Stimulated activated CD4-positive, alpha-beta T cell treated with anti-CD3 and anti-CD28 coated beads, Interleukin-4, amount 100 ng/mL, for 48 hours (primary cell): ENCODE data around the gene EFCAB12.

Source experiments
- DNase-seq, 2 donors: peaks; one replicate each; pipeline ENCODE4 v3.0.0-alpha.2; 2020; ENCODE audit warnings: low read depth in 2 of 2

EFCAB12 gene

GRCh38 chr3:129428376-129429079, at the start of gene EFCAB12:
Gene EFCAB12 (minus strand): TSS chr3:129428636. CDS start chr3:129428488, 148 bp downstream.
- peak; percentile 86 to 87 for DNase-seq

GRCh38 chr3:129476586-129476985, 48.1 kb upstream of the EFCAB12 start:
- DNase-seq, result no peak

GRCh38 chr3:129475863-129476262, 47.4 kb upstream of the EFCAB12 start:
- DNase-seq, result no peak

GRCh38 chr3:129474984-129475804, 46.8 kb upstream of the EFCAB12 start:
- DNase-seq, result no peak

GRCh38 chr3:129473769-129474152, 45.3 kb upstream of the EFCAB12 start:
- DNase-seq, result no peak

GRCh38 chr3:129473067-129473768, 44.8 kb upstream of the EFCAB12 start:
- no peak for DNase-seq

- no peak for DNase-seq
Measured at GRCh38 chr3:129470861-129471260, 42.4 kb upstream of the EFCAB12 start.

GRCh38 chr3:129469026-129469425, 40.6 kb upstream of the EFCAB12 start:
- DNase-seq, result no peak

GRCh38 chr3:129467932-129468331, 39.5 kb upstream of the EFCAB12 start:
- no peak for DNase-seq

GRCh38 chr3:129463716-129464115, 35.3 kb upstream of the EFCAB12 start:
- no peak for DNase-seq

- no peak for DNase-seq
Measured at GRCh38 chr3:129463094-129463493, 34.7 kb upstream of the EFCAB12 start.

- DNase-seq, result no peak
Measured at GRCh38 chr3:129462361-129462968, 34.0 kb upstream of the EFCAB12 start.

GRCh38 chr3:129461461-129462146, 33.2 kb upstream of the EFCAB12 start:
- DNase-seq, result no peak

GRCh38 chr3:129461022-129461421, 32.6 kb upstream of the EFCAB12 start:
- DNase-seq, result no peak

GRCh38 chr3:129460572-129460971, 32.1 kb upstream of the EFCAB12 start:
- no peak for DNase-seq

GRCh38 chr3:129460155-129460554, 31.7 kb upstream of the EFCAB12 start:
- DNase-seq, result no peak

GRCh38 chr3:129453732-129454131, 25.3 kb upstream of the EFCAB12 start:
- no peak for DNase-seq

- no peak for DNase-seq
Measured at GRCh38 chr3:129449279-129450115, 21.1 kb upstream of the EFCAB12 start.

- DNase-seq, result no peak
Measured at GRCh38 chr3:129448186-129448895, 19.9 kb upstream of the EFCAB12 start.

- DNase-seq, result no peak
Measured at GRCh38 chr3:129446926-129447325, 18.5 kb upstream of the EFCAB12 start.
